Retinal pigment epithelial cell (primary cell): Measurements from ENCODE around the gene GUCA2A.
"Not testable (repeated sequence)": the region's sequence is repeated elsewhere in the genome, so short reads cannot be mapped to it uniquely, and the experiment has no call there.

Experiments
- DNase-seq: peaks from one replicate; pipeline ENCODE4 v3.0.0-alpha.2; 2010; ENCODE audit warnings: low read depth
- H3K4me3 ChIP-seq: 2 replicates; pipeline ENCODE4 v1.5.1; 2011; ENCODE audit warnings: mild to moderate bottlenecking, low read length, control low read depth, moderate library complexity
- TF ChIP-seq, protein P1 (sequence below): conservative IDR thresholded peaks from 2 replicates; pipeline ENCODE4 v1.5.1; 2011; ENCODE audit warnings: low read depth, low read length, control low read depth, inconsistent platforms

Gene GUCA2A, protein sequence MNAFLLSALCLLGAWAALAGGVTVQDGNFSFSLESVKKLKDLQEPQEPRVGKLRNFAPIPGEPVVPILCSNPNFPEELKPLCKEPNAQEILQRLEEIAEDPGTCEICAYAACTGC

DNA sequence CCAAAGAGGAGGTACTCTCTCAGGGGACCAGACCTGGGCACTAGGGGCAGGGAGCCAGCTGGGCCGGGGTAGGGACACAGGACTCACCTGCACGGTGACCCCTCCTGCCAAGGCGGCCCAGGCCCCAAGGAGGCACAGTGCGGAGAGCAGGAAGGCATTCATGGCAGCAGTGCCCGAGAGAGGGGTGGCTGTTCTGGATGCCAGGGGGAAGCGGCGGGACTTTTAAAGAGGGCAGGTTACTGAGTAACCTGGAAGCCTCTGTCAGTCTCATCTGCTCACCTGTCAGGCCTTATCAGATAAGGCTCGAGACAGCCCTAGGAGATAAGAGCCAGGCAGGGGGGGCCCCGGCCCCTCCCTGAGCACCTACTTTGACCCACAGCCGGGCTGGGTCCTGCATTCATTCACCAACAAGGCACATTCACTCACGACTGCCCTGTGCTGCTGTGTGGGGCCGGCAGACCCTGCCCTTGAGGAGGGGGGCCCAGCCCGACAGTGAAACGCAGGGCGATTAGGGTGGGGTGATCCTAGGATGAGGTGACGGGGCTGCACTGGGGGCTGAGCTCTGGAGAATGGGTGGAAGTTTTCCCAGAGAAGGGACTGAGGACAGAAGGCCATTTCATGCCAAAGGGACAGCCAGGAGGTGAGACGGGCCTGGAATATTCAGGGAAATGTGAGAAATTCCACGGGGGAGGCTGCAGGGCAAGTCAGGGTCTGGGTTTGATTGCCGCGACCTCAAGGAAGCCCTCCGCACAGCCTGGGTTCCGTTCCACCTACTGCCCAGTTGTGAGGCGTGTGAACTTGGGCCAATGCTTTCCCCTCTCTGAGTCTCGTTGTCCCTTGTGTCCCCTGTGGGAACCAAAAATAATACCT is at the start of gene GUCA2A:
GUCA2A (minus strand) TSS at position 195 of the 870 bp plus-strand sequence; CDS start at position 162, 33 bp downstream.
- TF ChIP-seq, protein P1, sequence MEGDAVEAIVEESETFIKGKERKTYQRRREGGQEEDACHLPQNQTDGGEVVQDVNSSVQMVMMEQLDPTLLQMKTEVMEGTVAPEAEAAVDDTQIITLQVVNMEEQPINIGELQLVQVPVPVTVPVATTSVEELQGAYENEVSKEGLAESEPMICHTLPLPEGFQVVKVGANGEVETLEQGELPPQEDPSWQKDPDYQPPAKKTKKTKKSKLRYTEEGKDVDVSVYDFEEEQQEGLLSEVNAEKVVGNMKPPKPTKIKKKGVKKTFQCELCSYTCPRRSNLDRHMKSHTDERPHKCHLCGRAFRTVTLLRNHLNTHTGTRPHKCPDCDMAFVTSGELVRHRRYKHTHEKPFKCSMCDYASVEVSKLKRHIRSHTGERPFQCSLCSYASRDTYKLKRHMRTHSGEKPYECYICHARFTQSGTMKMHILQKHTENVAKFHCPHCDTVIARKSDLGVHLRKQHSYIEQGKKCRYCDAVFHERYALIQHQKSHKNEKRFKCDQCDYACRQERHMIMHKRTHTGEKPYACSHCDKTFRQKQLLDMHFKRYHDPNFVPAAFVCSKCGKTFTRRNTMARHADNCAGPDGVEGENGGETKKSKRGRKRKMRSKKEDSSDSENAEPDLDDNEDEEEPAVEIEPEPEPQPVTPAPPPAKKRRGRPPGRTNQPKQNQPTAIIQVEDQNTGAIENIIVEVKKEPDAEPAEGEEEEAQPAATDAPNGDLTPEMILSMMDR: no peak
- no peak for DNase-seq

DNA sequence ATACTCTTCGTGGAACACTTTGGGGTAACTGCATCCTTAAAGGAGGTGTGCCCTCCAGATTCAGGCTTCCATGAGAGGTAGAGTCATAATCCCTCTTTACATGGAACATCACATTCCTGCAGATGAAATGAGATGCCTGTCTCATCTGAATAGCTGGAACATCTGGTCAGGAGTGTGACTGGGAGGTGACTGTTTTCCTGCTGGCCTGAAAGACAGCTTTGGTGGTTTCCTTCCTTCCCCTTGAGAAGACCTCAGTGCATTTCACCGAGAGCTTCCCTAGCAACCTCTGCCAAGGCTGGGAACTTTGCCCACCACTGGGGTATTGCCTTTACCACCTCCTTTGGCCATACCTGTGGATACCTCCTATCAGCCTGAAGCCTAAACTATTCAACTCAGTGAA is 46.7 kb upstream of the GUCA2A start:
- no peak for DNase-seq
- H3K4me3 ChIP-seq: no peak overlapping the region
- TF ChIP-seq, protein P1: no peak

More for the DNA sequence above, at the start of gene GUCA2A:
- no peak within 1 kb of the TSS for H3K4me3 ChIP-seq

DNA sequence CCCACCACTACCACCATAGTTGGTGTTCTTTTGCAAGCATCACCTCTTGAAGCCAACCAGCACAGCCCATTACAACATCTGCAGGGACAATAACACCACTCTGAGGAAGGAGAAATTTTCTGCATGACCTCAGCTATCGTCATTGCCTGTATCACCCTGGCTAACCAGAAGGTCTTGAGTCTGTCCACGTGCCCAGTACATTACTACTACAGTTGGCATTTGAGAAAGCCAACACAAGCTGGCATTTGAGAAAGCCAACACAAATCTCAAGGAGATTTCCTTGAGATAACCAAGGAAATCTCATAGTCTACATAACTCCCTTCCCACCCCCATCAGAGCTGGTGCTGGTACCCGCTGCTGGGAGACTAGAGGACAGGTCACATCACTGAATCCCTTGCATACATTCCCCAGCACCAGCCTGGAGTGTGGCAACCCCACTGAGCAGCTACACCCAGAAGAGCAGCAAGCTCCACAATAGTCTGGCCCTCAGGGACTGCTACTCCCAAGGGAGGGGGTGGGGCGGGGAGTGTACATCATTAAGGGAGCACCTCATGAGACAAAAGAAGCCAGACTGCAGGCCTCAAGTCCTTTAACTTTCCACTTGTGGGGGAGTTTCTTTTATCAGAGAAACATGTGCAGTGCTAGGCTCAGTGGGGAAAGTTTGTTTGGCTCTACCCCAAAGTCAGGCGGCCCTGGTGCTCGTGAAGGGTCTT is 46.0 kb upstream of the GUCA2A start:
- H3K4me3 ChIP-seq: no peak overlapping the region
- TF ChIP-seq, protein P1: no peak
- no peak for DNase-seq

DNA sequence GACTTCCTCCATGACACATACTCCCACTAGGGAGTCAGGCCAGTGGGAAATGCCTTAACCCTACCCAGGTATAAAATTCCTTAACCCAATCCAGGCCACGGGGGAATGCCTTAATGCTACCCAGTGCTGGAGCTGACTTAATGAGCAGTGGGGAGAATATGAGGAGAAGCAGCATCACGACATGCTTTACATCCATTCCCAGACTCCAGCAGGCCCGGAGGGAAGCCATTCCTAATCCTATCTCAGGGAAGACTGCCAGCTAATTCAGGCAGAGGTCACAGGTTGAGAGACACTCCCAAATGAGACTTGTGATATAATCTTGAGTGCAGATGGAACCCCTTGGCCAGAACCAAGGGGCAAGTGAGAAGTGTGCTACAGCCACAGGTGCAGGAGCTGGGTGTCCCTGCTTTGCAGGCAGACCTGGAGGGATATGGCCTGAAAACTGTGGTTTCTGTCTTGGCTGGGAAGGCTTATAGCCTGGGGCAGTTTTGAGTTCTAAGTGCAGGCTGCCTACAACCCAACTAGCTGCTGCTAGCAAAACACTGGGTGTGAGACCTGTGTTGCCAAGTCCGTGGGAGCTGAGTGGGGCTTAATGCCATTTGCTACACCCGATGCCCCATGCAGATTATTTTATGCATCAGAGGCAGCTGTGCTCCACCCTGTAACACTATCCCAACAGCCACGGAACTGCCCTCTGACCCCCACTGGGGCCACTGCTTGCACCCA is 45.1 kb upstream of the GUCA2A start:
- DNase-seq: no peak
- TF ChIP-seq, protein P1: no peak
- H3K4me3 ChIP-seq: no peak overlapping the region

DNA sequence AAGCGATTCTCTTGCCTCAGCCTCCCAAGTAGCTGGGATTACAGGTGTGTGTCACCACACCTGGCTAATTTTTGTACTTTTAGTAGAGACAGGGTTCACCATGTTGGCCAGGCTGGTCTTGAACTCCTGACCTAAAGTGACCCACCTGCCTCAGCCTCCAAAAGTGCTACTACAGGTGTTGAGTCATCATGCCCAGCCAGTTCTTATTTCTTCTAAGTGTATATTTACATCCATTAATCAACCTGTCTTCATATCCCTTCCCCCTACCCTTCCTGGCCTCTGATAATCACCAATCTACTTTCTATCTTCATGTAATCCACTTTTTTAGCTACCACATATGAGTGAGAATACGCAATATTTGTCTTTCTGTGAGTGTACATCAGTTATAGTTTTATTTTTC is 42.4 kb upstream of the GUCA2A start:
- not testable (repeated sequence) for DNase-seq, H3K4me3 ChIP-seq

DNA sequence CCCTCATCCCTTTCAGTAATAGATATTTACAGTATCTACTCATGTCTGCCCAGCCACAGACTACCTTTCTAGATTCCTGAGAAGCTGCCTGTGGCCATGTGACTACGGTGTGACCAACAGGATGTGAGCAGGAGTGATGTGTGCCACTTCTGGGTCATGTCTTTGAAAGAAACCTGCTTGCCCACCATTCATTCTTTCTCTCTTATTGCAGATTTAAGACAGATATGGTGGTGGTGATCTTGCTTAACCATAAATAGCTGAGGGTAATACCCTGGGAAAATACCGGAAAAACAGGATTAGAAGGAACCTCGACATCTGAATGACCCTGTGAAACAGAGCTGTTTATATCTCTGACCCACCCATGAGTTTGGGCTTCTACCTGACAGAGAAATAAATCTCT is 41.6 kb upstream of the GUCA2A start:
- TF ChIP-seq, protein P1: no peak
- no peak overlapping the region for H3K4me3 ChIP-seq
- peak; percentile 80 for DNase-seq

DNA sequence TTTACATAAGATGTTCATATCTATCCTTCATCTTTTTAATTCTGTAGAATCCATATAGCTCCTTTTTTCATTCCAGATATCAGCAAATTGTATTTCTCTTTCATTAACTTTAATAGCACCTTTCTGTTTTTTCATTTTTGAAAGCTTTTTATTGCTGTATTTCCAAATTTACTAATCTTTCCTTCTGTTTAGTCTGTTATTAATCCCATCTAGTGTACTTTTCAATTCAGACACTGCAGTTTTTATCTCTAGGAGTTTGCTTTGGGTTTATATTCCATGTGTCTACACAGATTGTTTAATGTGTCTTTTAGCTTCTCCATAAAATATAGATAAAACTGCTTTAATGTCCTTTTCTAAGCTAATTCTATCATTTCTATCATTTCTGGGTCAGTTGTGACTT is 37.4 kb upstream of the GUCA2A start:
- H3K4me3 ChIP-seq: no peak overlapping the region
- no peak for DNase-seq
- TF ChIP-seq, protein P1: no peak
